Stimulated activated CD8-positive, alpha-beta memory T cell treated with anti-CD3 and anti-CD28 coated beads, Interleukin-7, amount 100 ng/mL, for 4 hours (primary cell): ENCODE results near the gene RXRA.

Source experiments
- DNase-seq, 2 donors: peaks; one replicate each; pipeline ENCODE4 v3.0.0-alpha.2; 2020; ENCODE audit warnings: low read depth in 2 of 2

Gene RXRA

GRCh38 chr9:134399435-134400056 lies 73.3 kb downstream of the RXRA start:
- DNase-seq: no peak

GRCh38 chr9:134400283-134400682 lies 74.0 kb downstream of the RXRA start:
- DNase-seq: no peak

GRCh38 chr9:134401391-134401790 lies 75.1 kb downstream of the RXRA start:
- DNase-seq: no peak

- DNase-seq: no peak
These were observed 75.9 kb downstream of the RXRA start for GRCh38 chr9:134402182-134402581.

GRCh38 chr9:134403292-134403681 lies 77.0 kb downstream of the RXRA start:
- no peak for DNase-seq

- peak in 1 of 2 donors; percentile 27 for DNase-seq
These were observed 77.5 kb downstream of the RXRA start for GRCh38 chr9:134403682-134404301.

GRCh38 chr9:134404376-134405358 lies 78.4 kb downstream of the RXRA start:
- DNase-seq: no peak

GRCh38 chr9:134405527-134405926 lies 79.3 kb downstream of the RXRA start:
- no peak for DNase-seq

GRCh38 chr9:134406366-134407120 lies 80.3 kb downstream of the RXRA start:
- no peak for DNase-seq

GRCh38 chr9:134407121-134407779 lies 81.0 kb downstream of the RXRA start:
- DNase-seq: peak; percentile 68 to 79

- DNase-seq: no peak
These were observed 82.1 kb downstream of the RXRA start for GRCh38 chr9:134408389-134408788.

GRCh38 chr9:134408939-134409737 lies 82.9 kb downstream of the RXRA start:
- DNase-seq: no peak

- DNase-seq: no peak
These were observed 84.0 kb downstream of the RXRA start for GRCh38 chr9:134410071-134410834.

GRCh38 chr9:134410835-134411217 lies 84.6 kb downstream of the RXRA start:
- DNase-seq: no peak

- DNase-seq: no peak
These were observed 85.4 kb downstream of the RXRA start for GRCh38 chr9:134411440-134412297.

GRCh38 chr9:134412298-134412711 lies 86.0 kb downstream of the RXRA start:
- no peak for DNase-seq

- DNase-seq: no peak
These were observed 87.0 kb downstream of the RXRA start for GRCh38 chr9:134413112-134413715.

- no peak for DNase-seq
These were observed 87.8 kb downstream of the RXRA start for GRCh38 chr9:134413890-134414623.
